BJ (cell line): ENCODE measurements around the gene NUP153. TPM values are rescaled to one million over a fixed set of nuclear protein-coding genes. Genes with fewer than 3 reads are reported as not detected.

Experiments
- CTCF ChIA-PET: fragments of 350-600 bp; formaldehyde crosslinking; extraction: SDS; loops from one replicate; lab custom pipeline; 2021; ENCODE audit warnings: antibody characterized with exemption, inconsistent platforms; lab: Yijun Ruan, JAX
- POLR2A ChIA-PET: fragments of 300-600 bp; sonication (Branson Sonifier 250); formaldehyde crosslinking; extraction: SDS; loops from one replicate; lab custom pipeline; 2021; ENCODE audit warnings: antibody characterized with exemption; lab: Charles Lee
- DNase-seq: peaks from one replicate; pipeline ENCODE4 v3.0.0-alpha.2; 2011; ENCODE audit warnings: low read depth
- H3K27me3 ChIP-seq: 2 replicates; pipeline ENCODE4 v1.6.0; 2011; ENCODE audit warnings: low read length; ENCODE audit not compliant: control insufficient read depth, insufficient read depth
- H3K36me3 ChIP-seq: 2 replicates; pipeline ENCODE4 v1.5.1; 2011; ENCODE audit warnings: low read length; ENCODE audit not compliant: control insufficient read depth, insufficient read depth
- H3K4me3 ChIP-seq: 2 replicates; pipeline ENCODE4 v1.5.1; 2011; ENCODE audit warnings: low read depth, mild to moderate bottlenecking, control low read depth, low read length
- CTCF ChIP-seq: IDR thresholded peaks from 2 replicates; pipeline ENCODE4 v1.5.1; 2011; ENCODE audit warnings: low read depth, mild to moderate bottlenecking, control low read depth, inconsistent platforms, low read length, moderate library complexity; ENCODE audit not compliant: insufficient read depth
- polyA plus RNA-seq: library from polyadenylated mRNA; depleted of rRNA; stranded (reverse); fragments of >200 nt; gene quantifications from 2 replicates; pipeline ENCODE4 v1.2.3, GENCODE V29; 2011

NUP153 gene
- polyA plus RNA-seq, 1 experiment: 15.6 TPM

GRCh38 chr6:17632934-17633333 is 73.8 kb downstream of the NUP153 start:
- POLR2A ChIA-PET: no interaction called here
- CTCF ChIA-PET: no interaction called here
- Histone ChIP-seq H3K27me3 (no peaks in the 10 kb centered on the region), H3K4me3 (no peak overlapping the region), H3K36me3 (peaks cover 6% of the 10 kb centered on the region)
- no peak for TF ChIP-seq CTCF
- DNase-seq: no peak

- Histone ChIP-seq H3K4me3 (no peak overlapping the region), H3K27me3 (no peaks in the 10 kb centered on the region), H3K36me3 (peaks cover 6% of the 10 kb centered on the region)
- CTCF ChIA-PET: interaction anchor here (0.8 to 0.9 kb wide), 2 partner anchors 21 to 24 kb away, joined by 3 read pairs; no protein-coding TSS in a partner anchor
- TF ChIP-seq CTCF: no peak
- POLR2A ChIA-PET: no interaction called here
- no peak for DNase-seq
Observed at GRCh38 chr6:17630511-17631073, 76.1 kb downstream of the NUP153 start.

GRCh38 chr6:17629824-17630510 is 76.8 kb downstream of the NUP153 start:
- Histone ChIP-seq H3K27me3 (no peaks in the 10 kb centered on the region), H3K36me3 (peaks cover 6% of the 10 kb centered on the region), H3K4me3 (no peak overlapping the region)
- no peak for TF ChIP-seq CTCF
- ChIA-PET POLR2A (no interaction called here), CTCF (interaction anchor here (0.8 to 0.9 kb wide), 2 partner anchors 21 to 24 kb away, joined by 3 read pairs; no protein-coding TSS in a partner anchor)
- no peak for DNase-seq

GRCh38 chr6:17628873-17629272 is 77.9 kb downstream of the NUP153 start:
- TF ChIP-seq CTCF: no peak
- Histone ChIP-seq H3K4me3 (no peak overlapping the region), H3K27me3 (no peaks in the 10 kb centered on the region), H3K36me3 (peaks cover 9% of the 10 kb centered on the region)
- ChIA-PET CTCF (interaction anchor here (1.0 kb wide), 1 partner anchor 36 kb away, joined by 3 read pairs; no protein-coding TSS in a partner anchor), POLR2A (no interaction called here)
- DNase-seq: no peak

- ChIA-PET POLR2A (no interaction called here), CTCF (interaction anchor here (1.1 to 2.0 kb wide), 2 partner anchors 16 to 24 kb away, joined by 3 to 5 read pairs; partner anchors contain the start of gene FAM8A1)
- DNase-seq: no peak
- Histone ChIP-seq H3K27me3 (no peaks in the 10 kb centered on the region), H3K36me3 (peaks cover 9% of the 10 kb centered on the region), H3K4me3 (no peak overlapping the region)
- TF ChIP-seq CTCF: no peak
Observed at GRCh38 chr6:17624396-17624795, 82.3 kb downstream of the NUP153 start.
